BJ (cell line): ENCODE results near the gene ADAMTS14. TPM values are rescaled to one million over a fixed set of nuclear protein-coding genes. Genes with fewer than 3 reads are reported as not detected.

Experiments used
- CTCF ChIA-PET: fragments of 350-600 bp; formaldehyde crosslinking; extraction: SDS; loops from one replicate; lab custom pipeline; 2021; ENCODE audit warnings: antibody characterized with exemption, inconsistent platforms; lab: Yijun Ruan, JAX
- POLR2A ChIA-PET: fragments of 300-600 bp; sonication (Branson Sonifier 250); formaldehyde crosslinking; extraction: SDS; loops from one replicate; lab custom pipeline; 2021; ENCODE audit warnings: antibody characterized with exemption; lab: Charles Lee
- DNase-seq: peaks from one replicate; pipeline ENCODE4 v3.0.0-alpha.2; 2011; ENCODE audit warnings: low read depth
- H3K27me3 ChIP-seq: 2 replicates; pipeline ENCODE4 v1.6.0; 2011; ENCODE audit warnings: low read length; ENCODE audit not compliant: control insufficient read depth, insufficient read depth
- H3K36me3 ChIP-seq: 2 replicates; pipeline ENCODE4 v1.5.1; 2011; ENCODE audit warnings: low read length; ENCODE audit not compliant: control insufficient read depth, insufficient read depth
- H3K4me3 ChIP-seq: 2 replicates; pipeline ENCODE4 v1.5.1; 2011; ENCODE audit warnings: low read depth, mild to moderate bottlenecking, control low read depth, low read length
- polyA plus RNA-seq: library from polyadenylated mRNA; depleted of rRNA; stranded (reverse); fragments of >200 nt; gene quantifications from 2 replicates; pipeline ENCODE4 v1.2.3, GENCODE V29; 2011
- TF ChIP-seq, protein P1 (sequence below): IDR thresholded peaks from 2 replicates; pipeline ENCODE4 v1.5.1; 2011; ENCODE audit warnings: low read depth, mild to moderate bottlenecking, control low read depth, inconsistent platforms, low read length, moderate library complexity; ENCODE audit not compliant: insufficient read depth

The ADAMTS14 gene
- polyA plus RNA-seq, 1 experiment = 3.3 TPM

DNA sequence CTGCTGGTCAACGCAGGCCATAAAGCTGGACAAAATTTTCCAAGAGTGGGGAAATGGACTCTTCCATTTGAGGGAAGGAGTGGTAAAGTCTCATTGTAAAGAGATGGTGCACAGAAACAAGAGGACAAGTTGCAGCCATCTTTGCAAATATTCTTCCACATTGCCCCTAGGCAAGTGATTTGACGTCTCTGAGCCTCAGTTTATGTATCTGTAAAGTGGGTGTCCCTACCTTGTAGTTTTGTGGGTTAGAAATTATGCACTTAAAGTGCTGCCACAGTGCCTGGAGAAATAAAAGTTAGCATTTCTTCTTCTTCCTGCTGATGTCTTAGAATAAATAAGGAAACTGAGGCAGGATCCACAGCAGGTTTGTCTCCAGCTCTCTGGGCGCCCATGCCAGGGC, 12.1 kb downstream of the ADAMTS14 start:
- Histone ChIP-seq H3K36me3 (no peaks in the 10 kb centered on the region), H3K4me3 (no peak overlapping the region), H3K27me3 (no peaks in the 10 kb centered on the region; the same call in 1 of the 2 replicates)
- CTCF ChIA-PET = interaction anchor here (1.4 kb wide), 1 partner anchor 9 kb away, joined by 3 read pairs; no protein-coding TSS in a partner anchor
- no peak for DNase-seq
- POLR2A ChIA-PET = no interaction called here
- TF ChIP-seq, protein P1, sequence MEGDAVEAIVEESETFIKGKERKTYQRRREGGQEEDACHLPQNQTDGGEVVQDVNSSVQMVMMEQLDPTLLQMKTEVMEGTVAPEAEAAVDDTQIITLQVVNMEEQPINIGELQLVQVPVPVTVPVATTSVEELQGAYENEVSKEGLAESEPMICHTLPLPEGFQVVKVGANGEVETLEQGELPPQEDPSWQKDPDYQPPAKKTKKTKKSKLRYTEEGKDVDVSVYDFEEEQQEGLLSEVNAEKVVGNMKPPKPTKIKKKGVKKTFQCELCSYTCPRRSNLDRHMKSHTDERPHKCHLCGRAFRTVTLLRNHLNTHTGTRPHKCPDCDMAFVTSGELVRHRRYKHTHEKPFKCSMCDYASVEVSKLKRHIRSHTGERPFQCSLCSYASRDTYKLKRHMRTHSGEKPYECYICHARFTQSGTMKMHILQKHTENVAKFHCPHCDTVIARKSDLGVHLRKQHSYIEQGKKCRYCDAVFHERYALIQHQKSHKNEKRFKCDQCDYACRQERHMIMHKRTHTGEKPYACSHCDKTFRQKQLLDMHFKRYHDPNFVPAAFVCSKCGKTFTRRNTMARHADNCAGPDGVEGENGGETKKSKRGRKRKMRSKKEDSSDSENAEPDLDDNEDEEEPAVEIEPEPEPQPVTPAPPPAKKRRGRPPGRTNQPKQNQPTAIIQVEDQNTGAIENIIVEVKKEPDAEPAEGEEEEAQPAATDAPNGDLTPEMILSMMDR = no peak

DNA sequence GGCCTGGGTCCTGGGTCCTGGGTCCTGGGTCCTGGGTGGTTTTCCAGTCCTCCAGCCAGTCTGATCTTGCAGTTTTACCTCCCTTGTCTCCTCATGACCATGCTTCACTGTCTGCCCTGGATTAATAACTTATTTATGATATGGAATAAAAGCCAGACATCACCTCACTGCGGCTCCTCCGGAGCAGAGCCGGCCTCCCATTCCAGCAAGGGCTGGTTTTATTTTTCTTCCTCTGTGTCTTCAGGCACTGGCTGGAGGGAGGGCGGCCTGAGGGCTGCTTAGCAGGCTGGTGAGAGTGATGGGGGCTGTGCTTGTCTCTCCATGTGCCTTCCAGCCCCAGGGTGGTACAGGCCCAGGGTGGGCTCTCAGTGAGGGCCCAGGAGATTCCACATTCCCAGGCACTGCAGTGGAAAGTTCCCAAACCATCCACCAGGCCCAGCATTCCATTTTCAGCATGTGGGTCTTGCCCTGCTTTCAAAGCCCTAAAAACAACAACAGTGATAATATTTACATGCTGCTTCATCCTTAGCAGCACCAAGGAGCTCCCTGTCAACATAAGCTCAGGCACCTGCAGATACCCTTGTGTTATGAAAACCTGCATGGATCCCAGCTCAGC, 12.6 kb downstream of the ADAMTS14 start:
- H3K4me3 ChIP-seq = no peak overlapping the region
- POLR2A ChIA-PET = no interaction called here
- DNase-seq = no peak
- TF ChIP-seq, protein P1 = no peak
- CTCF ChIA-PET = interaction anchor here (0.8 to 1.4 kb wide), 2 partner anchors 9 to 11 kb away, joined by 3 to 6 read pairs; no protein-coding TSS in a partner anchor
- no peaks in the 10 kb centered on the region; the same call in 1 of the 2 replicates for H3K27me3 ChIP-seq
- H3K36me3 ChIP-seq = no peaks in the 10 kb centered on the region

DNA sequence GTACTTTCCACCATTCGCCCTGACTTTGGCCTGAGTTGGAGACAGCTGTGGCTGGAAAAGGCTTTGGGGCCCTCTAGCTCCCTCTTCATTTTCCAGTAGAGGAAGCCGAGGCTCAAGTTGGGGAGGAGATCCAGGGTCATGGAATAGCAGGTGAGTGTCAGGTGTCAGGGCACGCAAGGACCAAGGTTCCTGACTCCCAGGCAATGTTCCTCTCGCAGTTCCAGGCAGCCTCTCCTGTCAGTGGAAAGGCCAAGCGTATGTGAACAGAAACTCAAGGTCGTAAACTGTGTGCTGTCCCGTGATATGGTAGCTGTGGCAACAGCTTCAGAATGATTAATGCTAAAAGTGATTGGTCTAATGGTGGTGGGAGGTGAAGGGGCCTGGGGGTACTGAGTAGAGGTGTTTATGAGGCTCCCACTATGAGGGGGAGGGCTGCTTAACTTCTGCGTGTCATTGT, 13.2 kb downstream of the ADAMTS14 start:
- ChIA-PET POLR2A (no interaction called here), CTCF (interaction anchor here (0.8 kb wide), 1 partner anchor 11 kb away, joined by 6 read pairs; no protein-coding TSS in a partner anchor)
- TF ChIP-seq, protein P1 = no peak
- Histone ChIP-seq H3K27me3 (no peaks in the 10 kb centered on the region; the same call in 1 of the 2 replicates), H3K36me3 (no peaks in the 10 kb centered on the region), H3K4me3 (no peak overlapping the region)
- no peak for DNase-seq

GRCh38 chr10:70688828-70689227, 16.5 kb downstream of the ADAMTS14 start:
- no peaks in the 10 kb centered on the region for H3K36me3 ChIP-seq
- CTCF ChIA-PET = no interaction called here
- TF ChIP-seq, protein P1 = no peak
- no peak overlapping the region for H3K4me3 ChIP-seq
- DNase-seq = no peak
- no peaks in the 10 kb centered on the region for H3K27me3 ChIP-seq
- POLR2A ChIA-PET = no interaction called here

DNA sequence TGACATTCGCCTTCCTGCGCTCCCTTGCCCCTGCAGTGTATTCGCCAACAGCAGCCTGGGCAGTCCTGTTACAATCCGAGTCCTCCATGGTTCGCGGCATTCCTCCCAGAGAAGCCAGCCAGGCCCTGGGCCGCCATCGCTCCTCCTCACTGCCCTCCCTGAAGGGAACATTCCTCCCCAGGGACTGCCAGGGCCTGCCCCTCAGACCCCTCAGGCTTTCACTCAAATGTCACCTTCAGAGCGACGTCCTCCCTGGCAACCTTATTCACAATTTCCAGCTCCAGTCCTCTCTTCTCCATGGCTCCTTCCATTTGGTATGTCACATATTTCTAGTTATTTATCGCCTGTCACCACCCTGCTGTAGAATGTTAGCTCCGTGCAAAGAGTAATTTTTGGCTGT, 17.4 kb downstream of the ADAMTS14 start:
- DNase-seq = no peak
- ChIA-PET POLR2A (no interaction called here), CTCF (no interaction called here)

More for the DNA sequence above, 17.4 kb downstream of the ADAMTS14 start:
- Histone ChIP-seq H3K27me3 (no peaks in the 10 kb centered on the region), H3K36me3 (no peaks in the 10 kb centered on the region), H3K4me3 (no peak overlapping the region)
- TF ChIP-seq, protein P1 = no peak
